T-cell (primary cell): ENCODE data around the gene RGCC. TPM values are rescaled to one million over a fixed set of nuclear protein-coding genes. Genes with fewer than 3 reads are reported as not detected.

Experiments used
- ATAC-seq, 4 experiments: fragments of 200-7000 bp in 3 of 4; fragments of 150-1000 bp in 1 of 4; cut with Tn5 transposase; replicated peaks in 1 of 4; 1 replicate in 3 of 4; 2 replicates in 1 of 4; pipeline ENCODE4 v1.10.0; 2021; ENCODE audit warnings: moderate library complexity in 3 of 4, mild to moderate bottlenecking in 2 of 4, moderate number of reproducible peaks in 1 of 4
- CTCF ChIA-PET, 2 donors: fragments of 300-600 bp; sonication (Branson Sonifier 250); formaldehyde crosslinking; loops; one replicate each; lab custom pipeline; 2022; ENCODE audit warnings: antibody characterized with exemption in 2 of 2; lab: Charles Lee
- POLR2A ChIA-PET, 2 donors: fragments of 300-600 bp; sonication (Branson Sonifier 250); formaldehyde crosslinking; loops; one replicate each; lab custom pipeline; 2022; ENCODE audit warnings: antibody characterized with exemption in 2 of 2; lab: Charles Lee
- DNase-seq, 35 experiments: peaks; one replicate each; pipeline versions ENCODE4 v3.0.0 to v3.0.0-alpha.2; 2013 to 2023
- H3K27ac ChIP-seq: one replicate; pipeline ENCODE4 v1.5.1; 2013; ENCODE audit warnings: low read length
- H3K27me3 ChIP-seq, 2 experiments: replicated peaks in 1 of 2; 1 replicate in 1 of 2; 2 replicates in 1 of 2; pipeline versions ENCODE4 v1.6.1 to v1.7.0; 2013; ENCODE audit warnings: low read length in 1 of 2, mixed read lengths in 1 of 2; ENCODE audit not compliant: control insufficient read depth in 2 of 2, insufficient read depth in 2 of 2; ENCODE audit errors: extremely low read depth in 1 of 2
- H3K36me3 ChIP-seq, 2 donors: 1 replicate in 1 of 2; 2 replicates in 1 of 2; pipeline versions ENCODE4 v1.6.1 to v1.7.0; 2013; ENCODE audit warnings: low read length in 1 of 2; ENCODE audit not compliant: control insufficient read depth in 2 of 2, insufficient read depth in 1 of 2; ENCODE audit errors: extremely low read depth in 1 of 2
- H3K4me1 ChIP-seq, 2 experiments: 1 replicate in 1 of 2; 2 replicates in 1 of 2; pipeline versions ENCODE4 v1.6.1 to v1.7.0; 2013; ENCODE audit warnings: low read length in 2 of 2, mixed read lengths in 1 of 2; ENCODE audit not compliant: insufficient read depth in 2 of 2, control insufficient read depth in 1 of 2; ENCODE audit errors: extremely low read depth in 1 of 2
- H3K4me3 ChIP-seq, 2 donors: 1 replicate in 1 of 2; 2 replicates in 1 of 2; pipeline versions ENCODE4 v1.5.1 to v1.7.0; 2013; ENCODE audit warnings: mild to moderate bottlenecking in 2 of 2, low read length in 1 of 2, moderate library complexity in 1 of 2; ENCODE audit not compliant: control insufficient read depth in 1 of 2; ENCODE audit errors: extremely low read depth in 1 of 2
- H3K9me3 ChIP-seq: 2 replicates; pipeline ENCODE4 v1.7.0; 2013
- H3K27ac Mint-ChIP-seq, 2 donors: one replicate each; pipeline ENCODE4 v1.8.0; 2020 to 2021; ENCODE audit warnings: mild to moderate bottlenecking in 2 of 2, mixed read lengths in 2 of 2
- H3K27me3 Mint-ChIP-seq, 2 donors: one replicate each; pipeline ENCODE4 v1.8.0; 2021 to 2022; ENCODE audit warnings: mixed read lengths in 2 of 2
- H3K36me3 Mint-ChIP-seq: one replicate; pipeline ENCODE4 v1.8.0; 2021; ENCODE audit warnings: mixed read lengths
- H3K4me1 Mint-ChIP-seq, 3 donors: one replicate each; pipeline ENCODE4 v1.8.0; 2020 to 2022; ENCODE audit warnings: mixed read lengths in 3 of 3, mild to moderate bottlenecking in 1 of 3
- H3K4me3 Mint-ChIP-seq, 3 donors: one replicate each; pipeline ENCODE4 v1.8.0; 2020 to 2022; ENCODE audit warnings: mild to moderate bottlenecking in 3 of 3, mixed read lengths in 3 of 3, moderate library complexity in 3 of 3
- H3K9me3 Mint-ChIP-seq, 3 donors: one replicate each; pipeline ENCODE4 v1.8.0; 2020 to 2022; ENCODE audit warnings: mixed read lengths in 3 of 3
- WGBS: methylation state at CpG from one replicate; pipeline ENCODE4 v1.1.5; 2013; ENCODE audit warnings: missing lambda C conversion rate; ENCODE audit not compliant: insufficient coverage; 5-methylcytosine and 5-hydroxymethylcytosine counted together
- total RNA-seq, 35 experiments: library from RNA in 6 of 35; stranded (reverse) in 6 of 35; fragments of 120-200 nt in 1 of 35; gene quantifications; one replicate each; pipeline versions ENCODE4 v1.2.1 to v1.2.4 and lab custom pipeline; 2013 to 2026

The RGCC gene
- total RNA-seq, 5 donors from 2014 or later (not counting 1 experiment from before 2014, with no cell fraction given), result 151 to 515 (median 166) TPM

- Histone ChIP-seq H3K36me3 (no peaks in the 10 kb centered on the region), H3K9me3 (peaks cover 4% of the 10 kb centered on the region), H3K27me3 (no peaks in the 10 kb centered on the region), H3K27ac (no peak overlapping the region), H3K4me1 (peaks cover 0 to 18% of the 10 kb centered on the region in 2 experiments), H3K4me3 (no peak overlapping the region)
- CTCF ChIA-PET, result no interaction called here
- ATAC-seq (no peak), DNase-seq (no peak)
- Mint-ChIP-seq H3K36me3 (peaks cover 5% of the 10 kb centered on the region), H3K4me3 (no peak overlapping the region), H3K27ac (peak overlapping the region in 1 of 2 donors; percentile 10), H3K27me3 (peaks cover 0 to 2% of the 10 kb centered on the region in 2 donors), H3K9me3 (peaks cover 0 to 15% (median 5%) of the 10 kb centered on the region in 3 donors), H3K4me1 (peaks cover 17 to 20% (median 17%) of the 10 kb centered on the region in 3 donors)
- POLR2A ChIA-PET, result no interaction called here
- WGBS, result 96% methylated on average over 14 of the region's 22 CpGs
Measured at GRCh38 chr13:41454170-41454569, 3.2 kb upstream of the RGCC start.

- ATAC-seq, result no peak
- peak overlapping the region; percentile 74 to 92 (median 78) for H3K4me3 Mint-ChIP-seq
- Histone ChIP-seq H3K4me1 (peaks cover 5 to 24% of the 10 kb centered on the region in 2 experiments), H3K27ac (no peak overlapping the region), H3K36me3 (peaks cover 0 to 7% of the 10 kb centered on the region in 2 donors), H3K27me3 (no peaks in the 10 kb centered on the region), H3K9me3 (no peaks in the 10 kb centered on the region), H3K4me3 (no peak overlapping the region)
- peak in 1 of 35 experiments; percentile 34 for DNase-seq
- peaks cover 0 to 2% of the 10 kb centered on the region in 2 donors for H3K27me3 Mint-ChIP-seq
- H3K4me1 Mint-ChIP-seq, result peaks cover 34 to 37% (median 34%) of the 10 kb centered on the region in 3 donors
- WGBS, result 67% methylated on average over 11 of the region's 19 CpGs
- ChIA-PET CTCF (interaction anchor here in 1 of 2 donors (0.8 kb wide), 1 partner anchor 9 kb away, joined by 3 read pairs; no protein-coding TSS in a partner anchor), POLR2A (interaction anchor here (1.0 to 1.4 kb wide), 4 partner anchors 9 to 16 kb away, joined by 4 to 12 read pairs (median 7); no protein-coding TSS in a partner anchor)
- H3K36me3 Mint-ChIP-seq, result peaks cover 22% of the 10 kb centered on the region
- peak overlapping the region; percentile 80 to 87 for H3K27ac Mint-ChIP-seq
- H3K9me3 Mint-ChIP-seq, result peaks cover 0 to 13% (median 4%) of the 10 kb centered on the region in 3 donors
Measured at GRCh38 chr13:41455725-41456419, 1.5 kb upstream of the RGCC start.

GRCh38 chr13:41457589-41458186 lies 338 bp downstream of the RGCC start:
- CTCF ChIA-PET, result interaction anchor here (0.7 to 2.7 kb wide), 3 partner anchors 9 to 254 kb away, joined by 3 to 14 read pairs (median 4); no protein-coding TSS in a partner anchor
- Histone ChIP-seq H3K36me3 (peaks cover 0 to 16% of the 10 kb centered on the region in 2 donors), H3K9me3 (no peaks in the 10 kb centered on the region), H3K27me3 (no peaks in the 10 kb centered on the region), H3K4me1 (peaks cover 22 to 35% of the 10 kb centered on the region in 2 experiments), H3K27ac (peak overlapping the region; percentile 92), H3K4me3 (peak overlapping the region; percentile 89 to 97)
- H3K4me1 Mint-ChIP-seq, result peaks cover 51 to 52% (median 52%) of the 10 kb centered on the region in 3 donors
- ATAC-seq (peak in 3 of 4 experiments; percentile 9 to 27 (median 23)), DNase-seq (peak in 14 of 35 experiments; percentile 14 to 55 (median 32))
- 1% methylated on average over 33 of the region's 56 CpGs for WGBS
- H3K27me3 Mint-ChIP-seq, result peaks cover 0 to 2% of the 10 kb centered on the region in 2 donors
- peak overlapping the region; percentile 90 to 95 (median 92) for H3K4me3 Mint-ChIP-seq
- H3K9me3 Mint-ChIP-seq, result peaks cover 0 to 3% (median 0%) of the 10 kb centered on the region in 3 donors
- POLR2A ChIA-PET, result interaction anchor here (0.6 to 3.3 kb wide), 12 partner anchors 7 to 466 kb away, joined by 3 to 54 read pairs (median 5); no protein-coding TSS in a partner anchor
- H3K36me3 Mint-ChIP-seq, result peaks cover 36% of the 10 kb centered on the region
- H3K27ac Mint-ChIP-seq, result peak overlapping the region; percentile 93 to 97

- Mint-ChIP-seq H3K4me3 (peak overlapping the region; percentile 90 to 95 (median 92)), H3K27ac (peak overlapping the region; percentile 93 to 97), H3K4me1 (peaks cover 57 to 58% (median 58%) of the 10 kb centered on the region in 3 donors), H3K27me3 (peaks cover 0 to 2% of the 10 kb centered on the region in 2 donors), H3K9me3 (no peaks in the 10 kb centered on the region), H3K36me3 (peaks cover 40% of the 10 kb centered on the region)
- ATAC-seq, result peak in 3 of 4 experiments; percentile 28 to 38 (median 32)
- peaks cover 0 to 16% of the 10 kb centered on the region in 2 donors for H3K36me3 ChIP-seq
- peak overlapping the region; percentile 89 to 97 for H3K4me3 ChIP-seq
- DNase-seq, result peak in 29 of 35 experiments; percentile 31 to 70 (median 45)
- no peaks in the 10 kb centered on the region for H3K27me3 ChIP-seq
- peak overlapping the region; percentile 92 for H3K27ac ChIP-seq
- CTCF ChIA-PET, result interaction anchor here (0.7 to 2.8 kb wide), 9 partner anchors 9 to 254 kb away, joined by 3 to 14 read pairs (median 4); no protein-coding TSS in a partner anchor
- POLR2A ChIA-PET, result interaction anchor here (1.9 to 3.3 kb wide), 4 partner anchors 11 to 34 kb away, joined by 4 to 54 read pairs (median 12); no protein-coding TSS in a partner anchor
- H3K4me1 ChIP-seq, result peaks cover 22 to 41% of the 10 kb centered on the region in 2 experiments
- no peaks in the 10 kb centered on the region for H3K9me3 ChIP-seq
- under 1% methylated on average over 47 of the region's 50 CpGs for WGBS
Measured at GRCh38 chr13:41458187-41458760, 924 bp downstream of the RGCC start.

GRCh38 chr13:41458761-41459431 lies 1.5 kb downstream of the RGCC start:
- POLR2A ChIA-PET, result interaction anchor here (0.6 to 3.3 kb wide), 8 partner anchors 11 to 129 kb away, joined by 3 to 54 read pairs (median 6); no protein-coding TSS in a partner anchor
- peak overlapping the region; percentile 92 for H3K27ac ChIP-seq
- H3K4me1 ChIP-seq, result peaks cover 26 to 46% of the 10 kb centered on the region in 2 experiments
- Mint-ChIP-seq H3K4me3 (peak overlapping the region; percentile 90 to 95 (median 92)), H3K27ac (peak overlapping the region; percentile 93 to 97), H3K9me3 (no peaks in the 10 kb centered on the region), H3K4me1 (peaks cover 62 to 64% (median 63%) of the 10 kb centered on the region in 3 donors), H3K36me3 (peaks cover 46% of the 10 kb centered on the region), H3K27me3 (peaks cover 0 to 2% of the 10 kb centered on the region in 2 donors)
- ATAC-seq (peak in 3 of 4 experiments; percentile 17 to 24 (median 22)), DNase-seq (peak; percentile 42 to 84 (median 63))
- peaks cover 0 to 16% of the 10 kb centered on the region in 2 donors for H3K36me3 ChIP-seq
- CTCF ChIA-PET, result interaction anchor here (0.8 to 2.8 kb wide), 15 partner anchors 8 to 208 kb away, joined by 3 to 14 read pairs (median 4); no protein-coding TSS in a partner anchor
- H3K4me3 ChIP-seq, result peak overlapping the region; percentile 89 to 97
- no peaks in the 10 kb centered on the region for H3K27me3 ChIP-seq
- H3K9me3 ChIP-seq, result no peaks in the 10 kb centered on the region
- WGBS, result 29% methylated on average over 3 of the region's 4 CpGs
